Endothelial cell of umbilical vein (primary cell): Measurements from ENCODE around the gene SDC3.

Experiments used
- MYC ChIP-seq: IDR thresholded peaks from one replicate; pipeline ENCODE4 v1.6.1; 2011; ENCODE audit warnings: mild to moderate bottlenecking, low read depth, low read length
- POLR2AphosphoS5 ChIP-seq: IDR thresholded peaks from 2 replicates; pipeline ENCODE4 v1.6.1; 2012; ENCODE audit warnings: low read depth, mild to moderate bottlenecking, control low read depth, low read length, moderate library complexity; ENCODE audit not compliant: insufficient read depth
- TF ChIP-seq, protein P1 (sequence below), 2 donors: IDR thresholded peaks; 1 replicate in 1 of 2; 2 replicates in 1 of 2; pipeline ENCODE4 v1.5.1; 2011; ENCODE audit warnings: low read length in 2 of 2, mild to moderate bottlenecking in 2 of 2, moderate library complexity in 2 of 2, control low read depth in 1 of 2, inconsistent platforms in 1 of 2, low read depth in 1 of 2; ENCODE audit not compliant: insufficient read depth in 1 of 2; ENCODE audit errors: extremely low read depth in 1 of 2

DNA sequence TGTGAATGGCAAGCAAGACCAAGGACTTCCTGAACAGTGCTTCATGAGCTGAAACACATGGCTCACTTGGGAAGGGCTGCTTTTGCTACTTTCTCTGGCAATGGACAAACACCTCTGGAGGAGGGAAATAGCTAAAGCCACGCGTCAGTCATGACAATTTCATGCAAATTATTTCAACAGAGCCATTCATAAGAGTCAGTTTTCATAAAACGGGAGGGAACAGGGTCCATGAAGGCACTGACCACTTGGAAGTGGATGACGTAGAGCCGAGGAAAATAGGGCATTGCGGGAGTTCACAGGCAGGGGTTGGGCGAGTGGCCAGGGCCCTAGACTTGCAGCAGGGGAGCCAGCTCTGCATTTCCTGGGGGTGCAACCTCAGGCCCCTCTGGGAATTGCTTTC lies 43.9 kb downstream of the SDC3 start:
- TF ChIP-seq, protein P1, sequence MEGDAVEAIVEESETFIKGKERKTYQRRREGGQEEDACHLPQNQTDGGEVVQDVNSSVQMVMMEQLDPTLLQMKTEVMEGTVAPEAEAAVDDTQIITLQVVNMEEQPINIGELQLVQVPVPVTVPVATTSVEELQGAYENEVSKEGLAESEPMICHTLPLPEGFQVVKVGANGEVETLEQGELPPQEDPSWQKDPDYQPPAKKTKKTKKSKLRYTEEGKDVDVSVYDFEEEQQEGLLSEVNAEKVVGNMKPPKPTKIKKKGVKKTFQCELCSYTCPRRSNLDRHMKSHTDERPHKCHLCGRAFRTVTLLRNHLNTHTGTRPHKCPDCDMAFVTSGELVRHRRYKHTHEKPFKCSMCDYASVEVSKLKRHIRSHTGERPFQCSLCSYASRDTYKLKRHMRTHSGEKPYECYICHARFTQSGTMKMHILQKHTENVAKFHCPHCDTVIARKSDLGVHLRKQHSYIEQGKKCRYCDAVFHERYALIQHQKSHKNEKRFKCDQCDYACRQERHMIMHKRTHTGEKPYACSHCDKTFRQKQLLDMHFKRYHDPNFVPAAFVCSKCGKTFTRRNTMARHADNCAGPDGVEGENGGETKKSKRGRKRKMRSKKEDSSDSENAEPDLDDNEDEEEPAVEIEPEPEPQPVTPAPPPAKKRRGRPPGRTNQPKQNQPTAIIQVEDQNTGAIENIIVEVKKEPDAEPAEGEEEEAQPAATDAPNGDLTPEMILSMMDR (IDR thresholded peaks at IDR 0.05; ENCODE audit: extremely low read depth in 1 of 2, insufficient read depth in 1 of 2, low read depth in 1 of 2, low read length in 2 of 2): no peak
- TF ChIP-seq POLR2AphosphoS5 (no peak), MYC (no peak)
